ENCODE measurements around the gene RUNDC3A. TPM values are rescaled to one million over a fixed set of nuclear protein-coding genes. Genes with fewer than 3 reads are reported as not detected.
"Not testable (repeated sequence)": the region's sequence is repeated elsewhere in the genome, so short reads cannot be mapped to it uniquely, and the experiment has no call there.

The RUNDC3A gene
- total RNA-seq, 1 donor from 2014 or later = under 0.01 TPM

GRCh38 chr17:44320066-44320465 is 11.7 kb downstream of the RUNDC3A start:
- no peak for DNase-seq

DNA sequence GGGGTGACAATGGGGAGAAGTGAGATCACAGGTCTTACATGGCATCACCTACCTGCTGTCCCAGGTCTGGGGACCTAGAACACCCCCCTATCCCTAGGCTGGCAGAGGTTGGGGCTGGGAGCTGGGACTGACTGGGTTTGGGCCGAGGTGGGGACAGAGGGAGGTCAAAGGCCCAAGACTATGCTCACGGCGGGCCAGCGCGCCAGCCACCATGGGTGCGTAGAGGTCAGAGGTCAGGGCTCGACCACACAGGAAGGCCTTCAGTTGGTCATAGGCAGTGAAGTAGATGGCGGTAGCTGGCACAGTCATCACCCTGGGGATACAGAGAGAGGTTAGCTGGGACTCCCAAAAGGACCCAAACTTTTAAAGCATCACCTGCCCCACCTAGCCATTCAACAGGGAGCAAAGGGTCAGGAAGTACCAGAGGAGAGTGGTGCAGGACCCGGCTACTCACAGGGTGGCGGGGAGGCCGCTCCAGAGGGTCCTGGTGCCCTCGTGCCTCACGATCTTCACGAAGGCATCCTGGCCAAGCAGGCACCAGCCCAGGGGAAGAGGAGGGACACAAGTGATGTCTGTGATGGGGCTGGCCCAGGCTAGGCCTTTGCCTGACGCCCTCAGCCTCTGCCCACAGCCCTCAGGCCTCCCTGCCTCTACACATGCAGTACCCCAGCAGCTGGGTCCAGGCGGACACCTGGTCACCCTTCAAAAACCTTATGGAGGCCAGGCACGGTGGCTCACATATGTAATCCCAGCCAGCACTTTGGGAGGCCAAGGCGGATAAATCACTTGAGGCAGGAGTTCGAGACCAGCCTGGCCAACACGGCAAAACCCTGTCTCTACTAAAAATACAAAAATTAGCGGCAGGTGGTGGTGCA is 13.1 kb downstream of the RUNDC3A start:
- DNase-seq = no peak

DNA sequence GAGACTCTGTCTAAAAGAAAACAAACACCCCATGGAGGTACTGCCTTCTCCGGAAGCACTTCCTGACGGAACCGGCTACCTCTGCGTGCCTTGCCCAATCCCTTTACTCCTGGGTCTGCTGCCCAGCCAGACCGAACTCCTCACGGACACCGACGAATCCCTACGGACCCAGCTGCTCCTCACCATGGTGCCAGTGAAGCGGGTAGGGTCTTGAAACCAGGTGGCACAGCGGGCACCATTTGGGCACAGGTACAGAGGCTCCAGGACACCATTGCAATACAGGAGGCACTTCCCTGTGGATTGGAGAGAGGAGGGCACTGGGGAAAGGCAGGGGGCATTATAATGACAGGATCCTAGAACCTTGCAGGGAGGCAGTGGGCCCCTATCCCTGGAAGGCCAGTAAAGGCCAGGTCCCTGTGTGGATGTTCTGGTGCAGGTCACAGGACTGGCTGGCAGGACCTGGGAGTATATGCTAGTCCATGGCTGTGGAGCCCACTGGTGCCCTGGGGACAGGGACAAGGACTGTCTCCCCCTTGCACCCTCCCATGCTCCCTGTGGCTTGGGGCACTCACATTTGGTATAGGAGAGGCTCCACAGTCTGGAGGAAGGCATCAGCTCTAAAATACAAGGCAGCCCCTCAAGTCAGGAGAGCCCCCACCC is 14.0 kb downstream of the RUNDC3A start:
- DNase-seq = no peak

DNA sequence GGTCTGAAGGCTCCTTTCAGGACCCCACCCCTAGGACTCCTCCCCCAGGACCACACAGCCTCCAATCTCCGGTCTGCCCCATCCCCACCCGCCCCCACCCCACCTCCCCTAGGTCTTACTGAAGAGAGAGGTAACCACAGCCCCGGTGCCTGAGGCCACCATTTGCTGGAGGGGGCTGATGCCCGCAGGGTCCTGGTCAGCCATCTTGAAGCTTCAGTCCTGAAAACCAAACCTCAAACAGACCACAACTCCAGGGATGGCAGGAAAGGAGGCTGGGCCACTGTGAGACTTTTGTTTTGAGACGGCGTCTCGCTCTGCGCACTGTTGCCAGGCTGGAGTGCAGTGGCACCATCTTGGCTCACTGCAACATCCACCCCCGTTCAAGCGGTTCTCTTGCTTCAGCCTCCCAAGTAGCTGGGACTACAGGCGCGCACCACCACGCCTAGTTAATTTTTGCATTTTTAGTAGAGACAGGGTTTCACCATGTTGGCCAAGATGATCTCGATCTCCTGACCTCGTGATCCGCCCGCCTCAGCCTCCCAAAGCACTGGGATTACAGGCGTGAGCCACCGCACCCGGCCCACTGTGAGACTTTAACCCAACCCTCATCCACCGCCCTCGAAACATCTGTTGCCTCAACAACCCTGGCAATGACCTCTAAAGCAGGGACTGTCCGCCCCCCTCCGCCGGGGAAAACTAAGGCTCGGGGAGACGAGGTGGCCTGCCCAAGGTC is 15.1 kb downstream of the RUNDC3A start:
- DNase-seq = no peak

DNA sequence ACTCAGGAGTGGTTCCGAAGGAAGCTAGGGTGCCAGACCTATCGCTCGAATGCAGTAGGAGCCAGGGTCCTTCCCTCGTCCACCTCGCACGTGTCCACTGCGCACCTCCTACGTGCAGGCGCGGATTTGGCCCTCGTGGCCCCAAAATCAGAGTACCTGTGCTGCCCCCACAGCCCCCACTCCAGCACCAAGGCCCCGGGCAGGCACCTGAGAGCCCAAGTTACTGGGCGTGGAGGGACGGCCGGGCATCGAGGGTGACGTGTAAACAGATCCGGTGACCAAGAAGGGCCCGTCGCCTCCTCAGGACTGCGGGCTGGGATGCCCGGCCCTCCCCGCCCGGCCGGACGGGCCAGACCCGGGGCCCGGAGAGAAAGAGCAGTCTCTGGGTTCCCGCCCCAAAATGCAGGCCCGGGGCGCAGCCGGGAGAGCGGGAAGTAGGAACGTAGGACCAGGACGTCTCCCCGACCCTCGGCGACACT is 15.7 kb downstream of the RUNDC3A start:
- DNase-seq = peak; percentile 26

GRCh38 chr17:44324571-44325275 is 16.3 kb downstream of the RUNDC3A start, which contains the start of gene SLC25A39:
TSS of gene SLC25A39 (minus strand) at chr17:44324823. CDS start at chr17:44323562, 1,261 bp downstream.
- DNase-seq = peak; percentile 97

GRCh38 chr17:44326861-44327444 is 18.6 kb downstream of the RUNDC3A start:
- DNase-seq = peak; percentile 98

DNA sequence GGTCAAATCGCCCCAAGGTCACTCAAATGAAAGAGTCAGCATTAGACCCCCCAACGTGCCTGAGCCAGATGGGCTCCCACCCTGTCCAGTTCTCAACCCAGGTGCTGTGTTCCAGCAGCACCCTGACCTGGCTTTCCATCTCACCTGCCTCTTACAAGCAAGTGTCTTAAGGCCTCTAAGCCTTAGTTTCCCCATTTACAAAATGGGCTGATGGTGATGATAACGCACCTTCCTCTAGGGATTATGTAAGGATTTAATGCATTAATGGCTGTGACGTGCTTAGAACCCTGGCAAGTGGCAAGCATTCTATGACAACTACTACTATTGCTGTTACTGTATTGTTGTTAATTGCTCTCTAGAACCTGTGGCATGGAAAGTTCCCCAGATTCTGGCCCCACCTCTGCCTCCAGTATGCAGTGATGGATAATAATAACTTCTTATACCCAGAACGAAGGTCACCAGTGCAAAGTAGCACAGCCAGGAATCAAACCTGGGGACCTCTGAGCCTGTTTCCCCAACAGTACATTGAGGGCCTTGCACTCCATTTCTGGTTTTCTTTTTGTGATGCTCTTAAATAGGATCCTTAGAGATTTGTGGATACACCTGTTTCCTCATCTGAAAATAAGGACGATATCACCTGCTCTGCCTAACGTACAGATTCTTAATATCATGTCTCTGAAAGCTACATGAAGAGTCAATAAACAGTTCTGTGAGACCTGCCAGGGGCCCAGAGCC is 19.5 kb downstream of the RUNDC3A start:
- DNase-seq = no peak

DNA sequence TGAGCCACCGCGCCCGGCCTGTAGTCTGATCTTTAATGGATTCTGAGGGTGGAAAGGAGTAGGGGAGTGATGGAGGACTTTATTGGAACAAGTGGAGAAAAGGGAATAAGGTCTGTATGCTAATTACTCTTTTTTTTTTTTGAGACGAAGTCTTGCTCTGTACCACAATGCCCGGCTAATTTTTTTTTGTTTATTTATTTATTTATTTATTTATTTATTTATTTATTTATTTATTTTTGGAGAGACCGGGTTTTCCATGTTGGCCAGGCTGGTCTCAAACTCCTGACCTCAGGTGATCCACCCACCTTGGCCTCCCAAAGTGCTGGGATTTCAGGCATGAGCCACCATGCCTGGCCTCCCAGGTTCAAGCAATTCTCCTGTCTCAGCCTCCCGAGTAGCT is 21.1 kb downstream of the RUNDC3A start:
- not testable (repeated sequence) for DNase-seq

DNA sequence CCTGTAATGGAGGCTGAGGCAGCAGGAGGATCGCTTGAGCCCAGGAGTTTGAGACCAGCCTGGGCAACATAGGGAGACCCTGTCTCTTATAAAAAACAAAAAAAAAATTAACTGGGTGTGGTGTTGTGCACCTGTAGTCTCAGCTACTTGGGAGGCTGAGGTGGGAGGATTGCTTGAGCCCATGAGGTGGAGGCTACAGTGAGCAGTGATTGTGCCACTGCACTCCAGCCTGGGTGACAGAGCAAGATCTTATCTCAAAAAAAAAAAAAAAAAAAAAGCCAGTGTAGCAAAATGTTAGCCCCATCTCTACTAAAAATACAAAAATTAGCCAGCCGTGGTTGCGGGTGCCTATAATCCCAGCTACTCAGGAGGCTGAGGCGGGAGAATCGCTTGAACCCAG is 21.9 kb downstream of the RUNDC3A start:
- DNase-seq = not testable (repeated sequence)

- peak; percentile 88 for DNase-seq
Observed at GRCh38 chr17:44331249-44331760, 22.9 kb downstream of the RUNDC3A start.

DNA sequence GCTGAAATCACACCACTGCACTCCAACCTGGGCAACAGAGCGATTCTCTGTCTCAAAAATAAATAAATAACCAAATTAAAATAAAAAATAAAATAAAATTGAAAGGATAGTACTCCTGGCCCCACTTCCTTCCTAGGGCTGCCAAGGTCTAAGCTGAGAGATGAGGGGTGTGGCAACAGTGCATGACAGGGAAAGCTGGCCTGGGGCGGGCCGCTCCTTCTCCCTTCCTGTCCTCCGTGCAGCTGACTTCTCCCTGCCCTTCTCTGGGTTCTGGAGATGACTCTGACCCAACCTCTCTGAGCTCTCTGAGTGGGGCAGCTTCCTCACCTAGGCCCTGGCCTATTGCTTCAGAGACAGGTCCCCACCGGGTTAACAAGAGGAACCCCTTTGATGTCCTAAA is 25.0 kb downstream of the RUNDC3A start:
- no peak for DNase-seq

GRCh38 chr17:44334315-44334714 is 25.9 kb downstream of the RUNDC3A start:
- DNase-seq = no peak

DNA sequence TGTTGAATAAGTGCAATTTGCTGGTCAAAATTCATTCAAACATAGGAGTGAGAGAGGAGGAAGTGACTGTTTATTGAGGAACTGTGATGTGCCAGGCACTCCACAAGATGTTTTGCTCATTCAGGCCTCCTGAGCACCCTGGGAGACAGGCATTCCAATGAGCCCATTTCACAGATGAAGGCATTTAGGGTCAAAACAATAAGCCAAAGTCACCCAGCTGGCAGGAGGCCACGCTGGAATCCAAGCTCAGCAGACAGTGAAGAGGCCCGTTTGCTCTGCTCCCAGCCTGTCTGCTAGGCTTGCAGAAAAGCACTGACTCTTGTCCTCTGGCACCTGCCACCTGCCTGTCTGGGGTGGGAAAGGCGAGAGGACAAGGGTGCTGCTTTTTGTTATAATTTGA is 26.3 kb downstream of the RUNDC3A start:
- DNase-seq = no peak

- no peak for DNase-seq
Observed at GRCh38 chr17:44335564-44335963, 27.2 kb downstream of the RUNDC3A start.

DNA sequence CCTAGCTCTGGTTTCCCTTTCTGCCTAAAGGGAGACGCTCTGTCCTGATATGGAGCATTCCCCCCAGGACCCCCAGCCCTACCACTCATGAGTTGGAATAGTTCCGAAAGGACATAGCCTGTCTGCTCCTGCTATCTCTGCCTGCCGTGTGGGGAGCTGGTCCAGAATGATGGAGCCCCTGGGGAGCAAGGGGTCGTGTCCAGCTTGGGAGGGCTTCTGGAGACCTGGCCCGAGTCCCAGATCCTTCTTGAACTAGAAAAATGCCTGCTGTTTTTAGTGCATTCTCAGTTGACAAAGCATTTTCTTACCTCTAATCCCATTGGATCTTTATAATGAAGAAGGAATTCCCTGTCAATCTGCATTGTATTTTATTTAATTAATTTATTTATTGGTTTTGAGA is 27.6 kb downstream of the RUNDC3A start:
- DNase-seq = no peak

GRCh38 chr17:44338702-44339101 is 30.3 kb downstream of the RUNDC3A start:
- DNase-seq = no peak

GRCh38 chr17:44340553-44340952 is 32.2 kb downstream of the RUNDC3A start:
- not testable (repeated sequence) for DNase-seq

DNA sequence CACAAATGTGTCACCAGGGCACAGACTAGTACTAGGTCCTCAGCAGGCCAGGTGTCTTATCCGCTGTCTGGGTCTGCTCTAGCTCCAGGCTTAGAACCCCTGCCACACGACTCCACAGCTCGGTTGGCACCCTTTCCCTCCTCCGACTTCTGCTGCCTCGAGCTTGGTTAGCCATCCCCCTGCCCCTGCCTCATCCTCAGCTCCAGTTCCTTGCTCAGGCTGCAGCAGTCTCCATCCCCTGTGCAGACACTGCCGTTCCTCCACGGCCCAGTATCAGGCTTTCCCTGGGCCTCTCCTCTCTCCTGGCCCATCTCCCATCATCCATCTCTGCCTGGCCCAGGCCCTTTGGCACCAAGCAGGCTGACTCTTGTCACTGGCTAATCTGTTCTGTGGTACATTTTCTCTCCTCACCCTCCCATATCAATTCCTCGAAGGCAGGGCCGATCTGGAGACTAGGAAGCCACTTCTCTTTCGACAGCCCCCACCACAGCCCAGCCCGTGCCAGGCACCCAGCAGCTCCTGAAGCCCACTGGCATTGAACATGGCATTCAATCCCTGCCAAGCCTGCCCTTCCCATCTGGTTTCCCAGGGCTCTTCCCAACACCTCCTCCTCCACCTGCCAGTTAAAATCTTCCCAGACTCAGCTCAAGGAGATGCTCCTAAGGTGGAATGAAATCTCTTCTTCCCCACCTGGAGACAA is 35.3 kb downstream of the RUNDC3A start:
- no peak for DNase-seq

GRCh38 chr17:44344939-44345453 is 36.6 kb downstream of the RUNDC3A start, which contains the start of gene GRN:
TSS of gene GRN (plus strand) at chr17:44345302. CDS start at chr17:44349165, 3,863 bp downstream.
- peak; percentile 99 for DNase-seq

Data from dermis blood vessel endothelial cell (primary cell).